Activated naive CD8-positive, alpha-beta T cell (primary cell): ENCODE results near the gene PRKCSH.
"Not testable (repeated sequence)": the region's sequence is repeated elsewhere in the genome, so short reads cannot be mapped to it uniquely, and the experiment has no call there.

Experiments
- H3K27ac Mint-ChIP-seq: one replicate; pipeline ENCODE4 v1.8.0; 2021; ENCODE audit warnings: mixed read lengths
- H3K27me3 Mint-ChIP-seq: one replicate; pipeline ENCODE4 v1.8.0; 2021; ENCODE audit warnings: mixed read lengths
- H3K36me3 Mint-ChIP-seq: one replicate; pipeline ENCODE4 v1.8.0; 2021; ENCODE audit warnings: mixed read lengths
- H3K4me1 Mint-ChIP-seq: one replicate; pipeline ENCODE4 v1.8.0; 2021; ENCODE audit warnings: low read depth, mixed read lengths
- H3K4me3 Mint-ChIP-seq: one replicate; pipeline ENCODE4 v1.8.0; 2021; ENCODE audit warnings: mild to moderate bottlenecking, mixed read lengths
- H3K9me3 Mint-ChIP-seq: one replicate; pipeline ENCODE4 v1.8.0; 2021; ENCODE audit warnings: low read depth, mixed read lengths

PRKCSH gene

GRCh38 chr19:11435057-11435832, at the start of gene PRKCSH, which contains the start of gene ODAD3:
Gene PRKCSH (plus strand): TSS chr19:11435635. CDS start chr19:11436118, 483 bp downstream.
Gene ODAD3 (minus strand): TSS chr19:11435121. CDS start chr19:11435016, 105 bp downstream.
- Mint-ChIP-seq H3K27me3 (peaks cover 2% of the 10 kb centered on the region), H3K27ac (peak within 1 kb of the TSS; percentile 97), H3K9me3 (no peaks in the 10 kb centered on the region), H3K4me1 (peaks cover 21% of the 10 kb centered on the region), H3K36me3 (peaks cover 2% of the 10 kb centered on the region), H3K4me3 (peak within 1 kb of the TSS; percentile 100)

- Mint-ChIP-seq H3K27me3 (peaks cover 2% of the 10 kb centered on the region), H3K9me3 (no peaks in the 10 kb centered on the region), H3K4me1 (peaks cover 9% of the 10 kb centered on the region), H3K27ac (no peak overlapping the region), H3K36me3 (no peaks in the 10 kb centered on the region), H3K4me3 (no peak overlapping the region)
These were observed 48.0 kb upstream of the PRKCSH start for GRCh38 chr19:11387162-11388034.

GRCh38 chr19:11390359-11390758, 45.1 kb upstream of the PRKCSH start:
- Mint-ChIP-seq H3K27me3 (peaks cover 4% of the 10 kb centered on the region), H3K4me3 (no peak overlapping the region), H3K4me1 (peaks cover 5% of the 10 kb centered on the region), H3K9me3 (no peaks in the 10 kb centered on the region), H3K27ac (no peak overlapping the region), H3K36me3 (no peaks in the 10 kb centered on the region)

- peaks cover 5% of the 10 kb centered on the region for H3K4me1 Mint-ChIP-seq
- H3K27me3 Mint-ChIP-seq: peaks cover 4% of the 10 kb centered on the region
- H3K36me3 Mint-ChIP-seq: no peaks in the 10 kb centered on the region
- no peak overlapping the region for H3K4me3 Mint-ChIP-seq
- no peak overlapping the region for H3K27ac Mint-ChIP-seq
- H3K9me3 Mint-ChIP-seq: no peaks in the 10 kb centered on the region
These were observed 44.3 kb upstream of the PRKCSH start for GRCh38 chr19:11390933-11391680.

GRCh38 chr19:11397089-11397610, 38.3 kb upstream of the PRKCSH start:
- H3K4me1 Mint-ChIP-seq: no peaks in the 10 kb centered on the region

GRCh38 chr19:11399667-11400066, 35.8 kb upstream of the PRKCSH start:
- Mint-ChIP-seq H3K27me3 (peaks cover 4% of the 10 kb centered on the region), H3K36me3 (no peaks in the 10 kb centered on the region), H3K4me1 (no peaks in the 10 kb centered on the region), H3K27ac (no peak overlapping the region), H3K9me3 (no peaks in the 10 kb centered on the region), H3K4me3 (no peak overlapping the region)

More at GRCh38 chr19:11397089-11397610, 38.3 kb upstream of the PRKCSH start:
- no peak overlapping the region for H3K27ac Mint-ChIP-seq
- H3K9me3 Mint-ChIP-seq: no peaks in the 10 kb centered on the region
- H3K36me3 Mint-ChIP-seq: no peaks in the 10 kb centered on the region
- H3K27me3 Mint-ChIP-seq: peaks cover 4% of the 10 kb centered on the region
- H3K4me3 Mint-ChIP-seq: no peak overlapping the region

GRCh38 chr19:11400798-11401197, 34.6 kb upstream of the PRKCSH start:
- Mint-ChIP-seq H3K4me3 (no peak overlapping the region), H3K9me3 (no peaks in the 10 kb centered on the region), H3K27ac (no peak overlapping the region), H3K4me1 (no peaks in the 10 kb centered on the region), H3K27me3 (no peaks in the 10 kb centered on the region), H3K36me3 (no peaks in the 10 kb centered on the region)

GRCh38 chr19:11401808-11402543, 33.5 kb upstream of the PRKCSH start:
- Mint-ChIP-seq H3K27me3 (peaks cover 2% of the 10 kb centered on the region), H3K4me1 (no peaks in the 10 kb centered on the region), H3K9me3 (no peaks in the 10 kb centered on the region), H3K27ac (no peak overlapping the region), H3K36me3 (no peaks in the 10 kb centered on the region), H3K4me3 (no peak overlapping the region)

- Mint-ChIP-seq H3K27me3 (peaks cover 7% of the 10 kb centered on the region), H3K27ac (no peak overlapping the region), H3K4me1 (no peaks in the 10 kb centered on the region), H3K9me3 (no peaks in the 10 kb centered on the region), H3K36me3 (no peaks in the 10 kb centered on the region), H3K4me3 (no peak overlapping the region)
These were observed 30.7 kb upstream of the PRKCSH start for GRCh38 chr19:11404588-11405222.

- Mint-ChIP-seq H3K4me3 (no peak overlapping the region), H3K9me3 (no peaks in the 10 kb centered on the region), H3K4me1 (no peaks in the 10 kb centered on the region), H3K27me3 (peaks cover 10% of the 10 kb centered on the region), H3K27ac (no peak overlapping the region), H3K36me3 (no peaks in the 10 kb centered on the region)
These were observed 29.4 kb upstream of the PRKCSH start for GRCh38 chr19:11405846-11406643.

GRCh38 chr19:11406703-11407236, 28.7 kb upstream of the PRKCSH start:
- not testable (repeated sequence) for H3K36me3 Mint-ChIP-seq, H3K4me1 Mint-ChIP-seq, H3K9me3 Mint-ChIP-seq

GRCh38 chr19:11408591-11408990, 26.8 kb upstream of the PRKCSH start:
- no peaks in the 10 kb centered on the region for H3K36me3 Mint-ChIP-seq
- no peak overlapping the region for H3K4me3 Mint-ChIP-seq
- H3K27ac Mint-ChIP-seq: no peak overlapping the region
- no peaks in the 10 kb centered on the region for H3K9me3 Mint-ChIP-seq
- H3K27me3 Mint-ChIP-seq: peaks cover 11% of the 10 kb centered on the region
- no peaks in the 10 kb centered on the region for H3K4me1 Mint-ChIP-seq

More at GRCh38 chr19:11406703-11407236, 28.7 kb upstream of the PRKCSH start:
- H3K27me3 Mint-ChIP-seq: peaks cover 11% of the 10 kb centered on the region
- not testable (repeated sequence) for H3K27ac Mint-ChIP-seq, H3K4me3 Mint-ChIP-seq

- no peak overlapping the region for H3K4me3 Mint-ChIP-seq
- H3K27me3 Mint-ChIP-seq: peaks cover 14% of the 10 kb centered on the region
- no peaks in the 10 kb centered on the region for H3K36me3 Mint-ChIP-seq
- H3K4me1 Mint-ChIP-seq: no peaks in the 10 kb centered on the region
- H3K9me3 Mint-ChIP-seq: no peaks in the 10 kb centered on the region
- no peak overlapping the region for H3K27ac Mint-ChIP-seq
These were observed 24.8 kb upstream of the PRKCSH start for GRCh38 chr19:11410682-11411081.
